IMR-90 (cell line): ENCODE data around the gene CD36.

Source experiments
- BHLHE40 ChIP-seq: fragments of 150-350 bp; IDR thresholded peaks from 2 replicates; pipeline ENCODE4 v1.6.1; 2016; ENCODE audit warnings: mild to moderate bottlenecking, low read depth, low read length
- CEBPB ChIP-seq: IDR thresholded peaks from 2 replicates; pipeline ENCODE4 v1.6.1; 2012; ENCODE audit warnings: low read depth, low read length, improper control_type of control experiment
- CHD1 ChIP-seq: IDR thresholded peaks from 2 replicates; pipeline ENCODE4 v1.6.1; 2012; ENCODE audit warnings: low read depth, low read length, improper control_type of control experiment
- CTCF ChIP-seq: conservative IDR thresholded peaks from 2 replicates; pipeline ENCODE4 v1.5.1; 2012; ENCODE audit warnings: mild to moderate bottlenecking, low read depth, low read length, improper control_type of control experiment
- ELK1 ChIP-seq: fragments of 150-350 bp; IDR thresholded peaks from 2 replicates; pipeline ENCODE4 v1.6.1; 2016; ENCODE audit warnings: low read depth, mild to moderate bottlenecking, low read length, moderate library complexity, borderline replicate concordance
- MAFK ChIP-seq: IDR thresholded peaks from 2 replicates; pipeline ENCODE4 v1.6.1; 2012; ENCODE audit warnings: low read depth, low read length, improper control_type of control experiment
- MAZ ChIP-seq: IDR thresholded peaks from 2 replicates; pipeline ENCODE4 v1.6.1; 2012; ENCODE audit warnings: low read depth, mild to moderate bottlenecking, low read length, improper control_type of control experiment, moderate library complexity, borderline replicate concordance
- MXI1 ChIP-seq: IDR thresholded peaks from 2 replicates; pipeline ENCODE4 v1.6.1; 2012; ENCODE audit warnings: low read depth, mild to moderate bottlenecking, low read length, moderate library complexity, borderline replicate concordance
- NFE2L2 ChIP-seq: fragments of 150-350 bp; IDR thresholded peaks from 2 replicates; pipeline ENCODE4 v1.6.1; 2016; ENCODE audit warnings: low read depth, mild to moderate bottlenecking, low read length
- POLR2A ChIP-seq: IDR thresholded peaks from 2 replicates; pipeline ENCODE4 v1.6.1; 2012; ENCODE audit warnings: mild to moderate bottlenecking, low read depth, low read length
- RAD21 ChIP-seq: IDR thresholded peaks from 2 replicates; pipeline ENCODE4 v1.6.1; 2012; ENCODE audit warnings: low read length, improper control_type of control experiment
- RCOR1 ChIP-seq: IDR thresholded peaks from 2 replicates; pipeline ENCODE4 v1.6.1; 2012; ENCODE audit warnings: mild to moderate bottlenecking, low read length, improper control_type of control experiment; ENCODE audit not compliant: insufficient replicate concordance
- RFX5 ChIP-seq: IDR thresholded peaks from 2 replicates; pipeline ENCODE4 v1.8.0; 2012; ENCODE audit warnings: low read depth, mild to moderate bottlenecking, low read length, moderate library complexity
- SMC3 ChIP-seq: fragments of 150-350 bp; IDR thresholded peaks from 2 replicates; pipeline ENCODE4 v1.6.1; 2016; ENCODE audit warnings: low read depth, mild to moderate bottlenecking, antibody characterized with exemption, low read length, moderate library complexity

- TF ChIP-seq POLR2A, result no peak
- no peak for TF ChIP-seq CTCF
- no peak for TF ChIP-seq MAZ
- TF ChIP-seq RFX5, result no peak
- TF ChIP-seq ELK1, result no peak
- TF ChIP-seq MAFK, result no peak
- TF ChIP-seq SMC3, result no peak
- no peak for TF ChIP-seq CEBPB
- TF ChIP-seq RAD21, result no peak
- TF ChIP-seq CHD1, result no peak
- TF ChIP-seq MXI1, result no peak
- no peak for TF ChIP-seq RCOR1
- no peak for TF ChIP-seq NFE2L2
- no peak for TF ChIP-seq BHLHE40
Measured at GRCh38 chr7:80623503-80624252, 14.8 kb upstream of the CD36 start.
